ENCODE results near the gene SLC35E1.
"Not testable (repeated sequence)": the region's sequence is repeated elsewhere in the genome, so short reads cannot be mapped to it uniquely, and the experiment has no call there.

DNA sequence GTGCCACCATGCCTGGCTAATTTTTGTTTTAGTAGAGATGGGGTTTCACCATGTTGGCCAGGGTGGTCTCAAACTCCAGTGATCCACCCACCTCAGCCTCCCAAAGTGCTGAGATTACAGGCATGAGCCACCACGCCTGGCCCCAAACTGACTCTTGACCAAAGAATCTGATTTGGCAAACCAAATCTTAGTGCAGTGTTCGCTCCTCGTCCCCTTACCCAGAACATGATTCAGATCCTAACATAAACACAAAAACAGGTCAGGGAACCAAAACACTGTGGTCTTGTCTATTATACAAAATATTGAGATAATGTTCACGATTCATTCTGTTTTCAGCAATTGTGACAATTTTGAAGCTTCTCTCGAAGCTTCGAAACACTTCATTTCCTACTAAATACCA, 20.3 kb downstream of the SLC35E1 start:
- TF ChIP-seq, protein P1, sequence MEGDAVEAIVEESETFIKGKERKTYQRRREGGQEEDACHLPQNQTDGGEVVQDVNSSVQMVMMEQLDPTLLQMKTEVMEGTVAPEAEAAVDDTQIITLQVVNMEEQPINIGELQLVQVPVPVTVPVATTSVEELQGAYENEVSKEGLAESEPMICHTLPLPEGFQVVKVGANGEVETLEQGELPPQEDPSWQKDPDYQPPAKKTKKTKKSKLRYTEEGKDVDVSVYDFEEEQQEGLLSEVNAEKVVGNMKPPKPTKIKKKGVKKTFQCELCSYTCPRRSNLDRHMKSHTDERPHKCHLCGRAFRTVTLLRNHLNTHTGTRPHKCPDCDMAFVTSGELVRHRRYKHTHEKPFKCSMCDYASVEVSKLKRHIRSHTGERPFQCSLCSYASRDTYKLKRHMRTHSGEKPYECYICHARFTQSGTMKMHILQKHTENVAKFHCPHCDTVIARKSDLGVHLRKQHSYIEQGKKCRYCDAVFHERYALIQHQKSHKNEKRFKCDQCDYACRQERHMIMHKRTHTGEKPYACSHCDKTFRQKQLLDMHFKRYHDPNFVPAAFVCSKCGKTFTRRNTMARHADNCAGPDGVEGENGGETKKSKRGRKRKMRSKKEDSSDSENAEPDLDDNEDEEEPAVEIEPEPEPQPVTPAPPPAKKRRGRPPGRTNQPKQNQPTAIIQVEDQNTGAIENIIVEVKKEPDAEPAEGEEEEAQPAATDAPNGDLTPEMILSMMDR (IDR thresholded peaks at IDR 0.05; ENCODE audit: insufficient read depth, low read length, poor library complexity, severe bottlenecking), result not testable (repeated sequence)
- TF ChIP-seq EZH2phosphoT487 (conservative IDR thresholded peaks at IDR 0.05; ENCODE audit: low read length), result not testable (repeated sequence)

All from SU-DHL-6 (cell line).